H1 (cell line): Measurements from ENCODE around the gene DPF3. TPM values are rescaled to one million over a fixed set of nuclear protein-coding genes. Genes with fewer than 3 reads are reported as not detected.

Experiments used
- CTCF ChIA-PET: fragments of 300-600 bp; sonication (Branson Sonifier 250); formaldehyde crosslinking; loops from one replicate; lab custom pipeline; 2021; ENCODE audit not compliant: partially characterized antibody; lab: Charles Lee
- POLR2A ChIA-PET: fragments of 300-600 bp; sonication (Branson Sonifier 250); formaldehyde crosslinking; loops from one replicate; lab custom pipeline; 2021; ENCODE audit warnings: inconsistent platforms; ENCODE audit not compliant: partially characterized antibody; lab: Charles Lee
- DNase-seq, 2 experiments: peaks; one replicate each; pipeline versions ENCODE4 v3.0.0 to v3.0.0-alpha.2; 2010 to 2022; ENCODE audit warnings: low spot score in 2 of 2, low read depth in 1 of 2, mixed read lengths in 1 of 2
- FAIRE-seq: peaks from 2 replicates; lab custom pipeline; 2011; peaks lifted over from hg19 to GRCh38; lab: Jason Lieb, UNC
- H2AFZ ChIP-seq: 2 replicates; pipeline ENCODE4 v1.8.1; 2012; ENCODE audit warnings: low read length, inconsistent platforms
- H2AK5ac ChIP-seq: 2 replicates; pipeline ENCODE4 v1.6.1; 2013; ENCODE audit warnings: low read depth, low read length
- H2BK120ac ChIP-seq: replicated peaks from 2 replicates; pipeline ENCODE3; 2013; ENCODE audit warnings: low read depth, low read length, inconsistent platforms
- H2BK12ac ChIP-seq: 2 replicates; pipeline ENCODE4 v1.6.1; 2013; ENCODE audit warnings: low read depth, low read length
- H2BK15ac ChIP-seq: 2 replicates; pipeline ENCODE4 v1.6.1; 2013; ENCODE audit warnings: low read length
- H2BK20ac ChIP-seq: 2 replicates; pipeline ENCODE4 v1.6.1; 2013; ENCODE audit warnings: low read length
- H2BK5ac ChIP-seq: 2 replicates; pipeline ENCODE4 v1.6.1; 2013; ENCODE audit warnings: low read depth, low read length
- H3K14ac ChIP-seq: 2 replicates; pipeline ENCODE4 v1.6.1; 2013; ENCODE audit warnings: inconsistent platforms; ENCODE audit not compliant: insufficient read length
- H3K18ac ChIP-seq: 2 replicates; pipeline ENCODE4 v1.6.1; 2013; ENCODE audit warnings: low read length; ENCODE audit errors: extremely low read depth
- H3K23ac ChIP-seq: 2 replicates; pipeline ENCODE4 v1.6.1; 2013; ENCODE audit warnings: inconsistent platforms; ENCODE audit not compliant: insufficient read length
- H3K23me2 ChIP-seq: 2 replicates; pipeline ENCODE4 v1.6.1; 2013; ENCODE audit warnings: low read depth, low read length
- H3K27ac ChIP-seq: 2 replicates; pipeline ENCODE4 v1.6.1; 2011; ENCODE audit warnings: low read depth, low read length, inconsistent platforms
- H3K27me3 ChIP-seq, 4 experiments: replicated peaks in 1 of 4; 1 replicate in 1 of 4; 2 replicates in 3 of 4; pipeline versions ENCODE4 v1.6.1 to v1.8.1; 2011 to 2013; ENCODE audit warnings: low read length in 3 of 4, mild to moderate bottlenecking in 3 of 4, inconsistent platforms in 2 of 4, mixed read lengths in 2 of 4, moderate library complexity in 1 of 4; ENCODE audit not compliant: control insufficient read depth in 3 of 4, insufficient read depth in 3 of 4; ENCODE audit errors: extremely low read depth in 1 of 4
- H3K36me3 ChIP-seq, 4 experiments: 2 replicates each; pipeline versions ENCODE4 v1.6.1 to v1.8.1; 2011 to 2013; ENCODE audit warnings: mild to moderate bottlenecking in 4 of 4, low read length in 3 of 4, moderate library complexity in 2 of 4, control low read depth in 1 of 4, inconsistent platforms in 1 of 4; ENCODE audit not compliant: insufficient read depth in 4 of 4, control insufficient read depth in 2 of 4
- H3K4ac ChIP-seq: replicated peaks from 2 replicates; pipeline ENCODE3; 2013; ENCODE audit warnings: low read length, low read depth, mixed read lengths, inconsistent platforms; ENCODE audit not compliant: insufficient read length
- H3K4me1 ChIP-seq, 4 experiments: replicated peaks in 1 of 4; 1 replicate in 1 of 4; 2 replicates in 3 of 4; pipeline versions ENCODE4 v1.6.1 to v1.8.1; 2011 to 2013; ENCODE audit warnings: low read length in 3 of 4, inconsistent platforms in 2 of 4, mixed read lengths in 1 of 4; ENCODE audit not compliant: insufficient read depth in 4 of 4, control insufficient read depth in 3 of 4
- H3K4me2 ChIP-seq, 2 experiments: 2 replicates each; pipeline versions ENCODE4 v1.6.1 to v1.8.1; 2011 to 2013; ENCODE audit warnings: low read depth in 2 of 2, low read length in 2 of 2, control low read depth in 1 of 2, inconsistent platforms in 1 of 2, mild to moderate bottlenecking in 1 of 2; ENCODE audit not compliant: insufficient read depth in 1 of 2
- H3K4me3 ChIP-seq, 4 experiments: fragments of 200-600, 300-600 bp in 1 of 4; sonication (generic), shearing (Covaris generic), sonication (Bioruptor Twin) in 1 of 4; 2 replicates each; pipeline versions ENCODE4 v1.5.1 to v1.8.1; 2011 to 2016; ENCODE audit warnings: low read length in 4 of 4, low read depth in 3 of 4, control low read depth in 2 of 4, inconsistent platforms in 2 of 4, mild to moderate bottlenecking in 2 of 4, mixed read lengths in 1 of 4, moderate library complexity in 1 of 4; ENCODE audit not compliant: insufficient read depth in 2 of 4; ENCODE audit errors: extremely low read depth in 1 of 4
- H3K56ac ChIP-seq: replicated peaks from 2 replicates; pipeline ENCODE3; 2013; ENCODE audit warnings: low read depth, mild to moderate bottlenecking, mixed read lengths, low read length, inconsistent platforms; ENCODE audit not compliant: insufficient read length
- H3K79me1 ChIP-seq: 2 replicates; pipeline ENCODE4 v1.6.1; 2013; ENCODE audit warnings: low read depth, low read length, control low read depth
- H3K79me2 ChIP-seq, 2 experiments: 2 replicates each; pipeline versions ENCODE4 v1.6.1 to v1.8.1; 2012 to 2013; ENCODE audit warnings: low read length in 2 of 2, mild to moderate bottlenecking in 2 of 2, inconsistent platforms in 1 of 2; ENCODE audit not compliant: insufficient read depth in 2 of 2, control insufficient read depth in 1 of 2
- H3K9ac ChIP-seq, 4 experiments: replicated peaks in 1 of 4; 1 replicate in 1 of 4; 2 replicates in 3 of 4; pipeline versions ENCODE4 v1.6.1 to v1.8.1; 2011 to 2013; ENCODE audit warnings: low read depth in 3 of 4, low read length in 3 of 4, control low read depth in 2 of 4, mild to moderate bottlenecking in 2 of 4, moderate library complexity in 2 of 4, inconsistent platforms in 1 of 4; ENCODE audit errors: extremely low read depth in 1 of 4
- H3K9me3 ChIP-seq, 2 experiments: 2 replicates each; pipeline versions ENCODE4 v1.6.1 to v1.8.1; 2012 to 2013; ENCODE audit warnings: mild to moderate bottlenecking in 2 of 2, moderate library complexity in 2 of 2, control low read depth in 1 of 2, inconsistent platforms in 1 of 2, low read depth in 1 of 2, low read length in 1 of 2, mixed read lengths in 1 of 2; ENCODE audit not compliant: insufficient read depth in 2 of 2
- H4K20me1 ChIP-seq, 2 experiments: replicated peaks in 1 of 2; 2 replicates each; pipeline versions ENCODE3 to v1.8.1; 2011 to 2013; ENCODE audit warnings: inconsistent platforms in 2 of 2, low read length in 2 of 2, mild to moderate bottlenecking in 1 of 2; ENCODE audit not compliant: insufficient read depth in 2 of 2, control insufficient read depth in 1 of 2
- H4K5ac ChIP-seq: 2 replicates; pipeline ENCODE4 v1.6.1; 2013; ENCODE audit warnings: low read length, low read depth, mixed read lengths, inconsistent platforms; ENCODE audit not compliant: insufficient read length
- H4K8ac ChIP-seq: 2 replicates; pipeline ENCODE4 v1.8.0; 2013; ENCODE audit warnings: mild to moderate bottlenecking, moderate library complexity, low read length, inconsistent platforms; ENCODE audit not compliant: insufficient read depth; ENCODE audit errors: extremely low read depth
- H4K91ac ChIP-seq: replicated peaks from 2 replicates; pipeline ENCODE3; 2013; ENCODE audit warnings: low read length, mixed read lengths, inconsistent platforms; ENCODE audit not compliant: insufficient read length
- BRCA1 ChIP-seq: IDR thresholded peaks from 2 replicates; pipeline ENCODE4 v1.6.1; 2012; ENCODE audit warnings: low read depth, low read length, improper control_type of control experiment
- EZH2 ChIP-seq: fragments of 200-600 bp; sonication (generic); IDR thresholded peaks from 2 replicates; pipeline ENCODE4 v1.7.1; 2012; ENCODE audit warnings: low read depth, mild to moderate bottlenecking, moderate library complexity, low read length, inconsistent platforms; ENCODE audit not compliant: severe bottlenecking
- KDM1A ChIP-seq: fragments of 200-600, 300-600 bp; sonication (generic); IDR thresholded peaks from 2 replicates; pipeline ENCODE4 v1.7.1; 2016; ENCODE audit warnings: mild to moderate bottlenecking, low read length, borderline replicate concordance
- KDM4A ChIP-seq: IDR thresholded peaks from one replicate; pipeline ENCODE4 v1.7.1; 2012; ENCODE audit warnings: low read depth, mild to moderate bottlenecking, moderate library complexity, low read length, inconsistent platforms; ENCODE audit not compliant: severe bottlenecking
- KDM5A ChIP-seq: fragments of 200-600 bp; IDR thresholded peaks from 2 replicates; pipeline ENCODE4 v1.7.1; 2012; ENCODE audit warnings: mild to moderate bottlenecking, low read length, inconsistent platforms, mixed read lengths
- NANOG ChIP-seq: IDR thresholded peaks from 2 replicates; pipeline ENCODE4 v1.6.1; 2011; ENCODE audit warnings: low read length, low read depth, mild to moderate bottlenecking, inconsistent platforms; ENCODE audit not compliant: insufficient read depth, poor library complexity, severe bottlenecking
- NRF1 ChIP-seq: IDR thresholded peaks from 2 replicates; pipeline ENCODE4 v1.6.1; 2011; ENCODE audit warnings: mild to moderate bottlenecking, low read depth, low read length, improper control_type of control experiment
- RBBP5 ChIP-seq: IDR thresholded peaks from 2 replicates; pipeline ENCODE4 v1.7.1; 2012; ENCODE audit warnings: low read depth, mild to moderate bottlenecking, inconsistent platforms, low read length, moderate library complexity, borderline replicate concordance
- RNF2 ChIP-seq: fragments of 200-900, 300-1000 bp; sonication (generic); IDR thresholded peaks from 2 replicates; pipeline ENCODE4 v1.7.1; 2016; ENCODE audit warnings: borderline replicate concordance, low read depth, mild to moderate bottlenecking, antibody characterized with exemption, low read length; ENCODE audit not compliant: poor library complexity, severe bottlenecking; ENCODE audit errors: missing control alignments
- RXRA ChIP-seq: IDR thresholded peaks from 2 replicates; pipeline ENCODE4 v1.6.1; 2011; ENCODE audit warnings: low read depth, mild to moderate bottlenecking, low read length, moderate library complexity; ENCODE audit not compliant: insufficient read depth
- SP4 ChIP-seq: IDR thresholded peaks from 2 replicates; pipeline ENCODE4 v1.6.1; 2012; ENCODE audit warnings: low read length, inconsistent platforms
- SRF ChIP-seq: IDR thresholded peaks from 2 replicates; pipeline ENCODE4 v1.6.1; 2011; ENCODE audit warnings: mild to moderate bottlenecking, low read depth, low read length, moderate library complexity
- WGBS, 2 experiments: shearing (Covaris generic) in 1 of 2; methylation state at CpG; one replicate each; pipeline versions ENCODE4 v1.1.6 to v1.1.7; 2013 to 2015; ENCODE audit warnings: low lambda C conversion rate in 2 of 2, mixed read lengths in 2 of 2, inconsistent platforms in 1 of 2, low coverage in 1 of 2, missing lambda C conversion rate in 1 of 2; ENCODE audit not compliant: insufficient replicate concordance in 2 of 2, insufficient coverage in 1 of 2, insufficient read length in 1 of 2; ENCODE audit errors: extremely low coverage in 1 of 2, missing lambda C conversion rate in 1 of 2; 5-methylcytosine and 5-hydroxymethylcytosine counted together
- polyA plus RNA-seq, 7 experiments: library from polyadenylated mRNA; depleted of rRNA in 3 of 7; stranded (reverse) in 5 of 7; unstranded in 2 of 7; fragments of >200 nt in 5 of 7; fragments of 200-250 nt in 2 of 7; gene quantifications; 1 replicate in 5 of 7; 2 replicates in 1 of 7; 4 replicates in 1 of 7; pipeline versions ENCODE4 v1.2.1 to v1.2.3, GENCODE V29; 2011 to 2013; ENCODE audit warnings: missing spikeins in 2 of 7, mixed read lengths in 2 of 7
- total RNA-seq: library from RNA; stranded (reverse); fragmentation: NEBNext Ultra II Directional; extraction: Animal tissue kit (Norgen Biotek cat#: 25700); gene quantifications from 2 replicates; pipeline ENCODE4 v1.2.1, GENCODE V29; 2021

The DPF3 gene
- total and polyA plus RNA-seq, 2 of the 8 experiments (the other 6 are each of a cell fraction or from before 2014, with no cell fraction given) = 0.19 TPM; not detected in 1

DNA sequence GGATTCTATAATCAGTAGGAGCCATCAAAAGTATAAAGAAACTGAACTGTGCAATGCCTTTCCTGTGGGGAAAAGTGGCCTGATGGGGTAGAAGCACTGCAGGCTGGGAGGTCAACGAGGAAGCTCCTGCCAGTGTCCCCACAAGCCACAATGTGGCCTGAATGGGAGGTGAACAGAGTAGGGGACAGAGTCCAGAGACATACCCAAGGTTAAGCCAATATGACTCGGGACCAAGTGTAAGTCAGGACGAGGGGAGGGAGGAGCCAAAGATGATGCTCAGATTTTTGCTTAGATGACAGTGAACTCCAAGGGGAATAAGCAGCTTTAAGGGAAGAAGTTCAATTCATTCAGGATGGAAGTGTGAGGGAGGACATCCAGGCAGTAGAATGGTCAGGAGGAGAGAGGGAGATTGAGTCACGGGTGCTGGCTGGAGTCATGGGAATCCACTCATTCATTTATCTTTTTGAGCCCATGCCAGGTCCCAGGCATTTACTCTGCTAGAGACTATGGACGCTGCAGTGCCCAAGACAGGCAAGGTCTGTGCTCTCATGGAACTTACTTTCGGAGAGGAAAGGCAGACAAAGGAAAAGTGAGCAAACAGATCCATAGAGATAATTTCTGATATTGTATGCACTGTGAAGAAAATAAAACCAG is 29.1 kb downstream of the DPF3 start:
- no peak overlapping the region for H3K18ac ChIP-seq
- H2AK5ac ChIP-seq = no peak overlapping the region
- no peak overlapping the region for H3K4me3 ChIP-seq
- no peak overlapping the region for H2BK15ac ChIP-seq
- H3K23me2 ChIP-seq = no peaks in the 10 kb centered on the region; the same call in 1 of the 2 replicates
- H3K79me1 ChIP-seq = no peaks in the 10 kb centered on the region
- no peaks in the 10 kb centered on the region for H4K20me1 ChIP-seq
- H3K4me2 ChIP-seq = no peak overlapping the region
- no peak overlapping the region for H2BK5ac ChIP-seq
- H3K4ac ChIP-seq = no peak overlapping the region
- H3K9ac ChIP-seq = no peak overlapping the region
- H2BK120ac ChIP-seq = no peak overlapping the region
- FAIRE-seq (no peak), DNase-seq (no peak)
- no peak overlapping the region for H2AFZ ChIP-seq
- CTCF ChIA-PET = interaction anchor here (1.0 kb wide), 1 partner anchor 40 kb away, joined by 3 read pairs; no protein-coding TSS in a partner anchor
- H3K9me3 ChIP-seq = no peaks in the 10 kb centered on the region
- H2BK20ac ChIP-seq = no peak overlapping the region; the same call in 1 of the 2 replicates
- no peak overlapping the region for H3K23ac ChIP-seq
- H3K27ac ChIP-seq = no peak overlapping the region
- no peaks in the 10 kb centered on the region; a peak in 1 of 7 replicates for H3K27me3 ChIP-seq
- H2BK12ac ChIP-seq = no peak overlapping the region
- POLR2A ChIA-PET = interaction anchor here (0.6 to 1.1 kb wide), 2 partner anchors 30 to 179 kb away, joined by 3 to 4 read pairs; no protein-coding TSS in a partner anchor
- H3K36me3 ChIP-seq = no peaks in the 10 kb centered on the region
- no peak overlapping the region for H4K5ac ChIP-seq
- H3K14ac ChIP-seq = no peak overlapping the region
- 86% methylated on average over 6 of the region's 6 CpGs; no CpG with 5 or more reads in 1 of the 2 experiments for WGBS, 2 experiments
- H4K8ac ChIP-seq = no peak overlapping the region
- no peaks in the 10 kb centered on the region for H3K4me1 ChIP-seq
- no peak overlapping the region for H3K56ac ChIP-seq
- no peaks in the 10 kb centered on the region for H3K79me2 ChIP-seq
- no peak overlapping the region for H4K91ac ChIP-seq
- TF ChIP-seq KDM4A (no peak), EZH2 (no peak), RBBP5 (no peak), KDM1A (no peak), SRF (no peak), NRF1 (no peak), KDM5A (no peak), NANOG (no peak), RXRA (no peak), BRCA1 (no peak), RNF2 (no peak), SP4 (no peak)
